Prostate gland (tissue), 2 donors: Measurements from ENCODE around the gene MEGF8.

ENCODE experiments used
- CTCF ChIP-seq, 4 experiments: fragments of 200-600 bp in 2 of 4; fragments of 450-650 bp in 2 of 4; sonication (generic) in 2 of 4; IDR thresholded peaks; 1 replicate in 3 of 4; 2 replicates in 1 of 4; pipeline ENCODE4 v1.5.1; 2016 to 2019; ENCODE audit warnings: antibody characterized with exemption in 4 of 4, mild to moderate bottlenecking in 2 of 4, moderate library complexity in 2 of 4
- POLR2A ChIP-seq: fragments of 450-650 bp; IDR thresholded peaks from one replicate; pipeline ENCODE4 v1.6.1; 2016; ENCODE audit warnings: antibody characterized with exemption, mild to moderate bottlenecking

- TF ChIP-seq POLR2A (no peak), CTCF (IDR thresholded peaks at IDR 0.05) (no peak)
Observed at GRCh38 chr19:42369433-42370067, 44.1 kb downstream of the MEGF8 start.
